ENCODE measurements around the gene CREM. TPM values are rescaled to one million over a fixed set of nuclear protein-coding genes. Genes with fewer than 3 reads are reported as not detected.

The CREM gene
- total and polyA plus RNA-seq, 10 of the 15 experiments (the other 5 are each of a cell fraction or from before 2014, with no cell fraction given): 51.3 to 115 (median 70.6) TPM

GRCh38 chr10:35089611-35090161 lies 37.0 kb upstream of the CREM start:
- Histone ChIP-seq H4K20me1 (ENCODE audit: control insufficient read depth, insufficient read depth) (no peaks in the 10 kb centered on the region), H3K27me3 (replicated peaks in 1 of 2; ENCODE audit: control insufficient read depth in 2 of 2, insufficient read depth in 2 of 2, low read length in 1 of 2) (no peaks in the 10 kb centered on the region), H2AFZ (ENCODE audit: control insufficient read depth, low read depth, low read length) (peak overlapping the region; percentile 100), H3K36me3 (ENCODE audit: control insufficient read depth in 2 of 2, insufficient read depth in 2 of 2, low read length in 1 of 2) (no peaks in the 10 kb centered on the region), H3K9me3 (replicated peaks; ENCODE audit: control insufficient read depth, insufficient read depth, low read length) (no peaks in the 10 kb centered on the region; the same call in 1 of the 3 replicates), H3K9ac (ENCODE audit: control insufficient read depth, insufficient read depth, low read length) (peak overlapping the region; percentile 89), H3K4me3 (peak overlapping the region; percentile 79), H3K79me2 (ENCODE audit: control insufficient read depth, insufficient read depth, low read length) (peaks cover 48% of the 10 kb centered on the region), H3K27ac (ENCODE audit: control insufficient read depth, insufficient read depth) (peak overlapping the region; percentile 91), H3K4me2 (ENCODE audit: control insufficient read depth, insufficient read depth) (peak overlapping the region; percentile 64), H3K4me1 (ENCODE audit: control insufficient read depth, insufficient read depth, low read length) (peaks cover 4% of the 10 kb centered on the region; the same call in 1 of the 2 replicates)
- no TSS peak for BruUV-seq (replicated peaks)
- RAD21 ChIA-PET (ENCODE audit: unreplicated experiment): interaction anchor here (1.0 to 1.3 kb wide), 2 partner anchors 30 to 106 kb away, joined by 3 to 5 read pairs; no protein-coding TSS in a partner anchor
- POLR2A ChIA-PET: no interaction called here
- no peak for DNase-seq (ENCODE audit: low read depth, low spot score)
- intact Hi-C loops (cut with micrococcal nuclease; ENCODE audit: unreplicated experiment): no loop called here
- TF ChIP-seq, protein P1, sequence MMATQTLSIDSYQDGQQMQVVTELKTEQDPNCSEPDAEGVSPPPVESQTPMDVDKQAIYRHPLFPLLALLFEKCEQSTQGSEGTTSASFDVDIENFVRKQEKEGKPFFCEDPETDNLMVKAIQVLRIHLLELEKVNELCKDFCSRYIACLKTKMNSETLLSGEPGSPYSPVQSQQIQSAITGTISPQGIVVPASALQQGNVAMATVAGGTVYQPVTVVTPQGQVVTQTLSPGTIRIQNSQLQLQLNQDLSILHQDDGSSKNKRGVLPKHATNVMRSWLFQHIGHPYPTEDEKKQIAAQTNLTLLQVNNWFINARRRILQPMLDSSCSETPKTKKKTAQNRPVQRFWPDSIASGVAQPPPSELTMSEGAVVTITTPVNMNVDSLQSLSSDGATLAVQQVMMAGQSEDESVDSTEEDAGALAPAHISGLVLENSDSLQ (IDR thresholded peaks at IDR 0.05): peak; percentile 87
- no peak for TF ChIP-seq CBX3 (IDR thresholded peaks at IDR 0.05; ENCODE audit: borderline replicate concordance, low read depth)
- TF ChIP-seq, protein P2, sequence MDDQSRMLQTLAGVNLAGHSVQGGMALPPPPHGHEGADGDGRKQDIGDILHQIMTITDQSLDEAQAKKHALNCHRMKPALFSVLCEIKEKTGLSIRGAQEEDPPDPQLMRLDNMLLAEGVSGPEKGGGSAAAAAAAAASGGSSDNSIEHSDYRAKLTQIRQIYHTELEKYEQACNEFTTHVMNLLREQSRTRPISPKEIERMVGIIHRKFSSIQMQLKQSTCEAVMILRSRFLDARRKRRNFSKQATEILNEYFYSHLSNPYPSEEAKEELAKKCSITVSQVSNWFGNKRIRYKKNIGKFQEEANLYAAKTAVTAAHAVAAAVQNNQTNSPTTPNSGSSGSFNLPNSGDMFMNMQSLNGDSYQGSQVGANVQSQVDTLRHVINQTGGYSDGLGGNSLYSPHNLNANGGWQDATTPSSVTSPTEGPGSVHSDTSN (IDR thresholded peaks at IDR 0.05; ENCODE audit: insufficient replicate concordance, low read depth, low read length): peak; percentile 81
- peak; percentile 13; the same call in 1 of the 2 replicates for TF ChIP-seq ATF7 (IDR thresholded peaks at IDR 0.05; ENCODE audit: low read depth)
- no peak for TF ChIP-seq ZSCAN29 (IDR thresholded peaks at IDR 0.05)
- CTCF ChIA-PET: interaction anchor here (0.5 to 1.5 kb wide), 3 partner anchors 30 to 131 kb away, joined by 3 to 4 read pairs (median 3); no protein-coding TSS in a partner anchor
- SMC1A ChIA-PET (ENCODE audit: uncharacterized antibody, unreplicated experiment): interaction anchor here (1.4 to 2.8 kb wide), 4 partner anchors 30 to 106 kb away, joined by 3 to 6 read pairs (median 4); no protein-coding TSS in a partner anchor
- in situ Hi-C loops (cut with MboI): no loop called here
- WGBS (ENCODE audit: insufficient coverage, insufficient replicate concordance, low lambda C conversion rate, missing lambda C conversion rate): 2% methylated on average over 13 of the region's 27 CpGs
- no peak for FAIRE-seq
- peak; percentile 66 for ATAC-seq

Data from GM12878 (cell line).